GM23338 (cell line): Measurements from ENCODE around the gene GZF1.

Source experiments
- EZH2 ChIP-seq: fragments of 200-600 bp; sonication (generic); IDR thresholded peaks from one replicate; pipeline ENCODE4 v1.8.0; 2017; ENCODE audit warnings: antibody characterized with exemption, mild to moderate bottlenecking, low read depth; ENCODE audit not compliant: unreplicated experiment
- EZH2phosphoT487 ChIP-seq: fragments of 200-600 bp; sonication (generic); IDR thresholded peaks from one replicate; pipeline ENCODE4 v1.8.1; 2018; ENCODE audit warnings: antibody characterized with exemption; ENCODE audit not compliant: unreplicated experiment
- POLR2AphosphoS5 ChIP-seq: IDR thresholded peaks from 2 replicates; pipeline ENCODE4 v1.6.1; 2016; ENCODE audit warnings: antibody characterized with exemption, low read depth
- TF ChIP-seq, protein P1 (sequence below), 2 experiments: fragments of 200-600 bp in 1 of 2; sonication (generic) in 1 of 2; conservative IDR thresholded peaks; 2 replicates each; pipeline versions ENCODE4 v1.5.1 to v1.6.1; 2016 to 2017; ENCODE audit warnings: antibody characterized with exemption in 2 of 2, low read depth in 2 of 2, mild to moderate bottlenecking in 2 of 2, moderate library complexity in 1 of 2
- TF ChIP-seq, protein P2 (sequence below): IDR thresholded peaks from one replicate; pipeline ENCODE4 v1.6.1; 2018; ENCODE audit warnings: antibody characterized with exemption; ENCODE audit not compliant: unreplicated experiment

GRCh38 chr20:23350904-23351838, 10.8 kb upstream of the GZF1 start:
- TF ChIP-seq, protein P1, sequence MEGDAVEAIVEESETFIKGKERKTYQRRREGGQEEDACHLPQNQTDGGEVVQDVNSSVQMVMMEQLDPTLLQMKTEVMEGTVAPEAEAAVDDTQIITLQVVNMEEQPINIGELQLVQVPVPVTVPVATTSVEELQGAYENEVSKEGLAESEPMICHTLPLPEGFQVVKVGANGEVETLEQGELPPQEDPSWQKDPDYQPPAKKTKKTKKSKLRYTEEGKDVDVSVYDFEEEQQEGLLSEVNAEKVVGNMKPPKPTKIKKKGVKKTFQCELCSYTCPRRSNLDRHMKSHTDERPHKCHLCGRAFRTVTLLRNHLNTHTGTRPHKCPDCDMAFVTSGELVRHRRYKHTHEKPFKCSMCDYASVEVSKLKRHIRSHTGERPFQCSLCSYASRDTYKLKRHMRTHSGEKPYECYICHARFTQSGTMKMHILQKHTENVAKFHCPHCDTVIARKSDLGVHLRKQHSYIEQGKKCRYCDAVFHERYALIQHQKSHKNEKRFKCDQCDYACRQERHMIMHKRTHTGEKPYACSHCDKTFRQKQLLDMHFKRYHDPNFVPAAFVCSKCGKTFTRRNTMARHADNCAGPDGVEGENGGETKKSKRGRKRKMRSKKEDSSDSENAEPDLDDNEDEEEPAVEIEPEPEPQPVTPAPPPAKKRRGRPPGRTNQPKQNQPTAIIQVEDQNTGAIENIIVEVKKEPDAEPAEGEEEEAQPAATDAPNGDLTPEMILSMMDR (conservative IDR thresholded peaks at IDR 0.05; ENCODE audit: low read depth in 2 of 2), result no peak
- TF ChIP-seq EZH2phosphoT487, result no peak
- no peak for TF ChIP-seq EZH2
- no peak for TF ChIP-seq POLR2AphosphoS5
- TF ChIP-seq, protein P2, sequence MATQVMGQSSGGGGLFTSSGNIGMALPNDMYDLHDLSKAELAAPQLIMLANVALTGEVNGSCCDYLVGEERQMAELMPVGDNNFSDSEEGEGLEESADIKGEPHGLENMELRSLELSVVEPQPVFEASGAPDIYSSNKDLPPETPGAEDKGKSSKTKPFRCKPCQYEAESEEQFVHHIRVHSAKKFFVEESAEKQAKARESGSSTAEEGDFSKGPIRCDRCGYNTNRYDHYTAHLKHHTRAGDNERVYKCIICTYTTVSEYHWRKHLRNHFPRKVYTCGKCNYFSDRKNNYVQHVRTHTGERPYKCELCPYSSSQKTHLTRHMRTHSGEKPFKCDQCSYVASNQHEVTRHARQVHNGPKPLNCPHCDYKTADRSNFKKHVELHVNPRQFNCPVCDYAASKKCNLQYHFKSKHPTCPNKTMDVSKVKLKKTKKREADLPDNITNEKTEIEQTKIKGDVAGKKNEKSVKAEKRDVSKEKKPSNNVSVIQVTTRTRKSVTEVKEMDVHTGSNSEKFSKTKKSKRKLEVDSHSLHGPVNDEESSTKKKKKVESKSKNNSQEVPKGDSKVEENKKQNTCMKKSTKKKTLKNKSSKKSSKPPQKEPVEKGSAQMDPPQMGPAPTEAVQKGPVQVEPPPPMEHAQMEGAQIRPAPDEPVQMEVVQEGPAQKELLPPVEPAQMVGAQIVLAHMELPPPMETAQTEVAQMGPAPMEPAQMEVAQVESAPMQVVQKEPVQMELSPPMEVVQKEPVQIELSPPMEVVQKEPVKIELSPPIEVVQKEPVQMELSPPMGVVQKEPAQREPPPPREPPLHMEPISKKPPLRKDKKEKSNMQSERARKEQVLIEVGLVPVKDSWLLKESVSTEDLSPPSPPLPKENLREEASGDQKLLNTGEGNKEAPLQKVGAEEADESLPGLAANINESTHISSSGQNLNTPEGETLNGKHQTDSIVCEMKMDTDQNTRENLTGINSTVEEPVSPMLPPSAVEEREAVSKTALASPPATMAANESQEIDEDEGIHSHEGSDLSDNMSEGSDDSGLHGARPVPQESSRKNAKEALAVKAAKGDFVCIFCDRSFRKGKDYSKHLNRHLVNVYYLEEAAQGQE, result no peak
